A549 treated with dexamethasone at 1 μM for 4 hours (cell line): ENCODE results near the gene VEZF1. TPM values are rescaled to one million over a fixed set of nuclear protein-coding genes. Genes with fewer than 3 reads are reported as not detected.

Experiments
- total RNA-seq: library from RNA; stranded (reverse); fragments of 200-300 nt; extraction: Qiagen RNA extraction; gene quantifications from 5 replicates; pipeline ENCODE4 v1.2.3, GENCODE V29; 2022

The VEZF1 gene, protein sequence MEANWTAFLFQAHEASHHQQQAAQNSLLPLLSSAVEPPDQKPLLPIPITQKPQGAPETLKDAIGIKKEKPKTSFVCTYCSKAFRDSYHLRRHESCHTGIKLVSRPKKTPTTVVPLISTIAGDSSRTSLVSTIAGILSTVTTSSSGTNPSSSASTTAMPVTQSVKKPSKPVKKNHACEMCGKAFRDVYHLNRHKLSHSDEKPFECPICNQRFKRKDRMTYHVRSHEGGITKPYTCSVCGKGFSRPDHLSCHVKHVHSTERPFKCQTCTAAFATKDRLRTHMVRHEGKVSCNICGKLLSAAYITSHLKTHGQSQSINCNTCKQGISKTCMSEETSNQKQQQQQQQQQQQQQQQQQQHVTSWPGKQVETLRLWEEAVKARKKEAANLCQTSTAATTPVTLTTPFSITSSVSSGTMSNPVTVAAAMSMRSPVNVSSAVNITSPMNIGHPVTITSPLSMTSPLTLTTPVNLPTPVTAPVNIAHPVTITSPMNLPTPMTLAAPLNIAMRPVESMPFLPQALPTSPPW
- total RNA-seq, result 41.2 to 59.2 TPM (median 56.7 TPM) in 5 replicates

DNA sequence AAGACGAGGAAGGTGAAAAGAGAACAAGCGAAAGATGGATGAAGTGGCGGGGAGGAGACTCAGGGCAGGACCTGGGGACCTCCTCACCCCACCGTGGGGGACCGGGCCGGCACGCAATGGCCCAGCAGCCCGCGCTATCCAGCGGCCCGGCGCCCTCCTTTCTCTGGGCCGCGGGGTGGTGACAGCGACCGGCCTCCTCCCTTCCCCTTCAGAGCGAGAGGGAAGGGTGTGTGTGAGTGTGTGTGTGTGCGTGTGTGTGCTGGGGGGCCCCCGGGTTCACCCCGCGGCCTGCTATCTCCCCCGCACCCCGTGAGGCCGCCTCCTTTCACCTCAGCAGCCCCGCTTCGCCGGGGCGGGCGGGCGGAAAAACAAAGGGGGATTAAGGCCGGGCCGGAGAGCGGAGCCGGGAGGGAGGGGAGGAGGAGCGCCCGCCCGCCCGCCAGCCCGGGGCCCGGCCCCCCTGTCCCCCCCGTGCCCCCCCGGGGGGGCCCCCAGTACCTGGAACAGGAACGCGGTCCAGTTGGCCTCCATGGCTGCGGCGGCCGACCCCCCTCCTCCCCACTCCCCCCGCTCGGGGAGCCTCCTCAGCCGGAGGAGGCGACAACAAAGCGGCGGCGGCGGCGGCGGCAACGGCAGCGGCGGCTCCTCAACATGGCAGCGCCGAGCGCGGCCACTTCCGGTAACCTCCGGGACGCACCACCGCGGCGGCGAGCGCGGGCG lies at the start of gene VEZF1:
VEZF1 (minus strand) TSS at position 674 of the 720 bp plus-strand sequence; CDS start at position 531, 143 bp downstream.

DNA sequence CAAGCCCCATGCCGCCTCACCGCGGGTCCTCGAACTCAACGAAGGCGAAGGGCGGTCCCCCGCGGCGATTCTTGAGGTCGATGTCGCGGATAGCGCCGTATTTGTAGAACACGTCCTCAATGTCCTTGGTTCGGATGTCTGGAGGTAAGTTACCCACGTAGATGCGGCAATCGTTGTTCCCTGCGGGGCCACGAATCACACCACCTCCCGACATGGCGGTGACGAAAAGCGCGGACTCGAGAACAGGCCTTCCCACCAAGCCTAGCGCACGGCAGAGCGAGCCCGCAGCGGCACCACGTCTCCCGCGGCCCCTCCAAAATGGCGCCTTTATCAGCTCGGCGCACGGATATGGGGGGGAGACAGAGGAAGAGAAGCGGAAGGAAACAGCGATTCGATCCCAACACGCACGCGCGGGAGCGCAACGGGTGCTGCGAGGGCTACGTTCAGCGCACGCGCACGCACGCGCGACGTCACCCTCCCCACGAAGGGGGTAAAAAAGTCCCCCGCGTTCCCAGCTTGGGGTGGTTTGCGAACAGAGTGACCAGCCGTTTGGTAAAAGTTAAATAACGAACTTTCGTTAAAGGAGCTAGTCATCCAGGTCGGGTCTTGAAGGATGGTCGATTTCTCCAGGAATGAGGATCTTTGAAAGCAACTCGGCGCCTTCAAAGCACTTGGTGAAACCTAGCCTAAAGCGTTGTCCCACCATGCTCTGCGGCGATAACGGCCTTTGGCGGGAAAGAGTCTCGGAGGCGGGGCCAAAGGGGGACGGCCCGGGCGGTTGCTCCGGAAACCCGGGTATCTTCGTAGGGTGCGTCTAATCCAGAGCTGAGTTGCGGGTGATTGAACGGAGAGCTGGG lies 19.1 kb upstream of the VEZF1 start, which contains the start of gene SRSF1:
SRSF1 (minus strand) TSS at position 323 of the 857 bp plus-strand sequence; CDS start at position 214, 109 bp downstream.

DNA sequence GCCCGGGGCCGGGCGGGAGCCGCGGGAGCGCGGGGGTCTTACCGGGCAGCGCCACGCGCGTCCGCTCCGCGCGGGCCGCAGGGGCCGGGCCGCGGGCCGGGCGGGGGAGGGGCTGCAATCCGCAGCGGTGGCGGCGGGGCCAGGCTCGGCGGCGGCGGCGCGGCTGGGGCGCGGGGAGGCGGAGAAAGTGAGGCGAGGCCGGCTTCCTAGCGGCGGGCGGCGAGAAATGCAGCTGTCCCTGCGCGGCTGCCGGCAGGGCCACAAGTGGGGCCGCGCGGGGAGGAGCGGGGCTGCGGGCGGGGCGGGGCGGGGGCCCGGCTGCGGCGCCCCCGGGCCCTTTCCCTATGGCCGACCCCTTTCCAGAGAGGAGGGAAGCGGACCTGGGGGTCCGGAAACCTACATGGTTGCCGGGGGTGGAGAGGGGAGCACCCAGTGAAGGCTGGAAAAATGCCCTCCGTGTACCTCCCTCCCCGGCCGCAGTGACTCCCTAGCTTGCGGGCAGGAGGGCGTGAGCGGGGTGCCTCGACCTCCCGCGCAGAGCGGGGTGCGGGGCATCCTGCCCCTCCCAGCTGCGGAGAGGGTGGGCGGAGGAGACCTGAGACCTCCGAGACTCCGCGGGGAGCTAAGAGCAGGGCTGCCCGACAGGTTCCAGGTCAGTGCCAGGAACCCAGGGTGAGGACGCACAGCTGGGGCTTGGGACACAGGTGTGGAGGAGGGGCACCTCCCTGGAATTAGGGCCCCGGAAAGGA lies 32.7 kb downstream of the VEZF1 start, which contains the start of gene CUEDC1:
CUEDC1 (minus strand) TSS at position 230 of the 749 bp plus-strand sequence. CDS start 69,848 bp downstream, outside the sequence.

Other genes starting within 250 kb of the VEZF1 start
- gene CCDC182, start 243.0 kb downstream of the VEZF1 start, total RNA-seq, result not detected in 5 replicates
- 168 to 242 TPM (median 179 TPM) in 5 replicates for gene MRPS23, start 138.2 kb downstream of the VEZF1 start, total RNA-seq
- 38.0 to 64.4 TPM (median 56.9 TPM) in 5 replicates for gene CUEDC1, start 32.8 kb downstream of the VEZF1 start, total RNA-seq
- 263 to 311 TPM (median 283 TPM) in 5 replicates for gene SRSF1, start 19.0 kb upstream of the VEZF1 start, total RNA-seq
- 21.1 to 25.3 TPM (median 24.7 TPM) in 5 replicates for gene DYNLL2, start 95.2 kb upstream of the VEZF1 start, total RNA-seq
- 0.02 TPM in 1 of 5 replicates, not detected in the others for gene OR4D1, start 160.1 kb upstream of the VEZF1 start, total RNA-seq
- not detected in 5 replicates for gene OR4D2, start 178.7 kb upstream of the VEZF1 start, total RNA-seq
- not detected in 5 replicates for gene EPX, start 204.5 kb upstream of the VEZF1 start, total RNA-seq
- gene MKS1, start 231.0 kb upstream of the VEZF1 start, total RNA-seq, result 9.5 to 12.4 TPM (median 10.6 TPM) in 5 replicates